ENCODE results near the gene CBLN3.

- TF ChIP-seq CEBPB (IDR thresholded peaks at IDR 0.05; ENCODE audit: low read depth, low read length) (no peak), BHLHE40 (IDR thresholded peaks at IDR 0.05; ENCODE audit: low read depth, low read length) (no peak), POLR2A (IDR thresholded peaks at IDR 0.05; ENCODE audit: low read depth, low read length) (no peak), RAD21 (IDR thresholded peaks at IDR 0.05; ENCODE audit: low read length) (no peak)
- TF ChIP-seq, protein P1, sequence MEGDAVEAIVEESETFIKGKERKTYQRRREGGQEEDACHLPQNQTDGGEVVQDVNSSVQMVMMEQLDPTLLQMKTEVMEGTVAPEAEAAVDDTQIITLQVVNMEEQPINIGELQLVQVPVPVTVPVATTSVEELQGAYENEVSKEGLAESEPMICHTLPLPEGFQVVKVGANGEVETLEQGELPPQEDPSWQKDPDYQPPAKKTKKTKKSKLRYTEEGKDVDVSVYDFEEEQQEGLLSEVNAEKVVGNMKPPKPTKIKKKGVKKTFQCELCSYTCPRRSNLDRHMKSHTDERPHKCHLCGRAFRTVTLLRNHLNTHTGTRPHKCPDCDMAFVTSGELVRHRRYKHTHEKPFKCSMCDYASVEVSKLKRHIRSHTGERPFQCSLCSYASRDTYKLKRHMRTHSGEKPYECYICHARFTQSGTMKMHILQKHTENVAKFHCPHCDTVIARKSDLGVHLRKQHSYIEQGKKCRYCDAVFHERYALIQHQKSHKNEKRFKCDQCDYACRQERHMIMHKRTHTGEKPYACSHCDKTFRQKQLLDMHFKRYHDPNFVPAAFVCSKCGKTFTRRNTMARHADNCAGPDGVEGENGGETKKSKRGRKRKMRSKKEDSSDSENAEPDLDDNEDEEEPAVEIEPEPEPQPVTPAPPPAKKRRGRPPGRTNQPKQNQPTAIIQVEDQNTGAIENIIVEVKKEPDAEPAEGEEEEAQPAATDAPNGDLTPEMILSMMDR (conservative IDR thresholded peaks at IDR 0.05; ENCODE audit: low read depth, low read length) = no peak
- TF ChIP-seq, protein P2, sequence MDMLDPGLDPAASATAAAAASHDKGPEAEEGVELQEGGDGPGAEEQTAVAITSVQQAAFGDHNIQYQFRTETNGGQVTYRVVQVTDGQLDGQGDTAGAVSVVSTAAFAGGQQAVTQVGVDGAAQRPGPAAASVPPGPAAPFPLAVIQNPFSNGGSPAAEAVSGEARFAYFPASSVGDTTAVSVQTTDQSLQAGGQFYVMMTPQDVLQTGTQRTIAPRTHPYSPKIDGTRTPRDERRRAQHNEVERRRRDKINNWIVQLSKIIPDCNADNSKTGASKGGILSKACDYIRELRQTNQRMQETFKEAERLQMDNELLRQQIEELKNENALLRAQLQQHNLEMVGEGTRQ (IDR thresholded peaks at IDR 0.05; ENCODE audit: low read depth, low read length) = no peak
Measured at GRCh38 chr14:24385524-24385923, 43.9 kb downstream of the CBLN3 start.

All from IMR-90 (cell line).